Bronchial epithelial cell (primary cell): ENCODE measurements around the gene IL17C. TPM values are rescaled to one million over a fixed set of nuclear protein-coding genes. Genes with fewer than 3 reads are reported as not detected.

Source experiments
- DNase-seq: peaks from one replicate; pipeline ENCODE4 v3.0.0-alpha.2; 2010; ENCODE audit warnings: low read depth
- FAIRE-seq: peaks from 2 replicates; lab custom pipeline; 2011; peaks lifted over from hg19 to GRCh38; lab: Jason Lieb, UNC
- H3K27me3 ChIP-seq: 2 replicates; pipeline ENCODE4 v1.5.1; 2011; ENCODE audit warnings: low read length; ENCODE audit not compliant: control insufficient read depth, insufficient read depth
- H3K36me3 ChIP-seq: 2 replicates; pipeline ENCODE4 v1.5.1; 2011; ENCODE audit warnings: low read length; ENCODE audit not compliant: control insufficient read depth, insufficient read depth
- H3K4me3 ChIP-seq: 2 replicates; pipeline ENCODE4 v1.5.1; 2011; ENCODE audit warnings: mild to moderate bottlenecking, low read depth, low read length, control low read depth
- CTCF ChIP-seq: IDR thresholded peaks from 2 replicates; pipeline ENCODE4 v1.5.1; 2011; ENCODE audit warnings: mild to moderate bottlenecking, moderate library complexity, low read length, control low read depth, inconsistent platforms; ENCODE audit not compliant: insufficient read depth, severe bottlenecking
- total RNA-seq: library from RNA; depleted of rRNA; stranded (reverse); fragments of >200 nt; gene quantifications from 2 replicates; pipeline ENCODE4 v1.2.1, GENCODE V29; 2014

Gene IL17C
- total RNA-seq, 1 donor from 2014 or later: under 0.01 TPM

GRCh38 chr16:88642881-88643643 is 4.7 kb downstream of the IL17C start:
- Histone ChIP-seq H3K27me3 (peaks cover 24% of the 10 kb centered on the region), H3K36me3 (no peaks in the 10 kb centered on the region), H3K4me3 (no peak overlapping the region)
- DNase-seq (no peak), FAIRE-seq (no peak)
- no peak for TF ChIP-seq CTCF

DNA sequence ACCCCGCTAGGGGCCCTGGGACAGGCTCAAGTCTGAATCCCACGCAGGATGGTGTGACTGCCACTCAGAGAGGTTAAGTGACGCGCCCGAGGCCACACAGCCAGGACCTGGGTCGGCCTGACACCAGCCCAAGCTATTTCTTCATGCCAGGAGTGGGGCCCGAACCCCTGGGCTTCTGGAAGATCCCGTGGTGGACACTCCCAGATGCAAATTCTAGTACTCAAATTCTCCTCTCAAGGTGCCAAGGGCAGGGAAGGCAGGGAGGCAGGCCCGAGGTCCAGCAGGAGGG is 5.2 kb downstream of the IL17C start:
- no peak for DNase-seq
- no peak for TF ChIP-seq CTCF
- H3K36me3 ChIP-seq: no peaks in the 10 kb centered on the region
- FAIRE-seq: no peak
- H3K27me3 ChIP-seq: peaks cover 20% of the 10 kb centered on the region
- H3K4me3 ChIP-seq: no peak overlapping the region

DNA sequence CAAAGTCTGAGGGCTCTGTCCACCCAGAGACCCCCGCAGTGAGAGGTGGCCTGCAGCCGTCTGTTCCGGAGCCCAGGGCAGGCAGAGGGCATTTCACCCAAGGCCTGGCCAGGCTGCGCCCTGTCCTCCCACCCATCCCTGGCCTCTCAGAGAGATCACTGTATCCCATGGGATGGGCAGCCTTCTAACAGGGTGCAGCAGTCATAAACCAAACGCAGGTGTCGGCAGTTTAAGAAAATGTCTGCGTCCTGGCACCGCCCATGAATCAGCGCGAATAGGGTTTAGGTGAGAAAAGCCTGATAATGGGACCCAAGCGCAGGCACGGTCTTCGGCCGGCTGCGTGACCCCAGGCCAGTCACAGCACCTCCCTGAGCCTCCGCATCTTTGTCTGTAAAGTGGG is 7.1 kb downstream of the IL17C start:
- H3K27me3 ChIP-seq: peaks cover 4% of the 10 kb centered on the region
- FAIRE-seq (no peak), DNase-seq (no peak)
- TF ChIP-seq CTCF: no peak
- no peak overlapping the region for H3K4me3 ChIP-seq
- H3K36me3 ChIP-seq: no peaks in the 10 kb centered on the region

- FAIRE-seq: no peak
- TF ChIP-seq CTCF: no peak
- Histone ChIP-seq H3K36me3 (no peaks in the 10 kb centered on the region), H3K27me3 (peaks cover 2% of the 10 kb centered on the region), H3K4me3 (no peak overlapping the region)
- DNase-seq: no peak
These were observed 7.6 kb downstream of the IL17C start for GRCh38 chr16:88645941-88646340.

GRCh38 chr16:88646345-88647034 is 8.1 kb downstream of the IL17C start:
- H3K4me3 ChIP-seq: no peak overlapping the region
- FAIRE-seq (no peak), DNase-seq (no peak)
- TF ChIP-seq CTCF: no peak
- no peaks in the 10 kb centered on the region for H3K36me3 ChIP-seq
- H3K27me3 ChIP-seq: no peaks in the 10 kb centered on the region
